ENCODE results near the gene ADH1B.

DNA sequence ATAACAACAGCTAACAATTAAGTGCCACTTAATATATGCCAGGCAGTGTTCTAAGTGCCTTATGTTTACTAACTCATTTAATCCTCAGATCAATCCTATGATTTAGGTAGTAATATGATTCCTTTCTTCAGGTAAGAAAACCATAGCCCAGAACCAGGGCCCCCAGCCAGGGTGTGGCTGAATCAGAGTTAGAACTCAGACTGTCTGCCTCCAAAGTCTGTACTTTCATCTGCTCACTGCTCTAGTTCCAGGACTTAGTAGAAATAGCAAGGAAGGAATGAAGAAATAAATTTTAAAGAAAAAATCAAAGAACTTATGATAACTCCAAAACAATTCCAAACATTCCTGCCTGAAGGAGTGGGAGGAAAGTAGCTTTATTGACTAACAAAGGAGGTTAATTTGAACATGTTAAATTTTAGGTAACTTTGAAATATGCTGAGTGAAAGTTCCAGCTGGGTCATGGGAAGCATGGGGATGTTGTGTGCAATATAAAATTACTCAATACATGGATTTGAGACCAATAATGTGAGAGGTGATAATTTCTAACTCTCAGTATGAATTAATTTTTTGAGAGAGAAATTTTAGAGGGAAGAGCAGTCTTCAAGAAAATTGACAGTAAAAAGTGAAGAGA, 40.2 kb upstream of the ADH1B start:
- TF ChIP-seq, protein P1, sequence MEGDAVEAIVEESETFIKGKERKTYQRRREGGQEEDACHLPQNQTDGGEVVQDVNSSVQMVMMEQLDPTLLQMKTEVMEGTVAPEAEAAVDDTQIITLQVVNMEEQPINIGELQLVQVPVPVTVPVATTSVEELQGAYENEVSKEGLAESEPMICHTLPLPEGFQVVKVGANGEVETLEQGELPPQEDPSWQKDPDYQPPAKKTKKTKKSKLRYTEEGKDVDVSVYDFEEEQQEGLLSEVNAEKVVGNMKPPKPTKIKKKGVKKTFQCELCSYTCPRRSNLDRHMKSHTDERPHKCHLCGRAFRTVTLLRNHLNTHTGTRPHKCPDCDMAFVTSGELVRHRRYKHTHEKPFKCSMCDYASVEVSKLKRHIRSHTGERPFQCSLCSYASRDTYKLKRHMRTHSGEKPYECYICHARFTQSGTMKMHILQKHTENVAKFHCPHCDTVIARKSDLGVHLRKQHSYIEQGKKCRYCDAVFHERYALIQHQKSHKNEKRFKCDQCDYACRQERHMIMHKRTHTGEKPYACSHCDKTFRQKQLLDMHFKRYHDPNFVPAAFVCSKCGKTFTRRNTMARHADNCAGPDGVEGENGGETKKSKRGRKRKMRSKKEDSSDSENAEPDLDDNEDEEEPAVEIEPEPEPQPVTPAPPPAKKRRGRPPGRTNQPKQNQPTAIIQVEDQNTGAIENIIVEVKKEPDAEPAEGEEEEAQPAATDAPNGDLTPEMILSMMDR (IDR thresholded peaks at IDR 0.05) = no peak
- TF ChIP-seq TCF7L2 (IDR thresholded peaks at IDR 0.05; ENCODE audit: low read depth, low read length) (no peak), SIN3A (IDR thresholded peaks at IDR 0.05; ENCODE audit: borderline replicate concordance, insufficient read depth, low read depth, low read length) (no peak), POLR2AphosphoS5 (IDR thresholded peaks at IDR 0.05; ENCODE audit: low read depth, low read length) (no peak)
- TF ChIP-seq, protein P2, sequence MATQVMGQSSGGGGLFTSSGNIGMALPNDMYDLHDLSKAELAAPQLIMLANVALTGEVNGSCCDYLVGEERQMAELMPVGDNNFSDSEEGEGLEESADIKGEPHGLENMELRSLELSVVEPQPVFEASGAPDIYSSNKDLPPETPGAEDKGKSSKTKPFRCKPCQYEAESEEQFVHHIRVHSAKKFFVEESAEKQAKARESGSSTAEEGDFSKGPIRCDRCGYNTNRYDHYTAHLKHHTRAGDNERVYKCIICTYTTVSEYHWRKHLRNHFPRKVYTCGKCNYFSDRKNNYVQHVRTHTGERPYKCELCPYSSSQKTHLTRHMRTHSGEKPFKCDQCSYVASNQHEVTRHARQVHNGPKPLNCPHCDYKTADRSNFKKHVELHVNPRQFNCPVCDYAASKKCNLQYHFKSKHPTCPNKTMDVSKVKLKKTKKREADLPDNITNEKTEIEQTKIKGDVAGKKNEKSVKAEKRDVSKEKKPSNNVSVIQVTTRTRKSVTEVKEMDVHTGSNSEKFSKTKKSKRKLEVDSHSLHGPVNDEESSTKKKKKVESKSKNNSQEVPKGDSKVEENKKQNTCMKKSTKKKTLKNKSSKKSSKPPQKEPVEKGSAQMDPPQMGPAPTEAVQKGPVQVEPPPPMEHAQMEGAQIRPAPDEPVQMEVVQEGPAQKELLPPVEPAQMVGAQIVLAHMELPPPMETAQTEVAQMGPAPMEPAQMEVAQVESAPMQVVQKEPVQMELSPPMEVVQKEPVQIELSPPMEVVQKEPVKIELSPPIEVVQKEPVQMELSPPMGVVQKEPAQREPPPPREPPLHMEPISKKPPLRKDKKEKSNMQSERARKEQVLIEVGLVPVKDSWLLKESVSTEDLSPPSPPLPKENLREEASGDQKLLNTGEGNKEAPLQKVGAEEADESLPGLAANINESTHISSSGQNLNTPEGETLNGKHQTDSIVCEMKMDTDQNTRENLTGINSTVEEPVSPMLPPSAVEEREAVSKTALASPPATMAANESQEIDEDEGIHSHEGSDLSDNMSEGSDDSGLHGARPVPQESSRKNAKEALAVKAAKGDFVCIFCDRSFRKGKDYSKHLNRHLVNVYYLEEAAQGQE (IDR thresholded peaks at IDR 0.05; ENCODE audit: insufficient read depth in 1 of 2, low read depth in 2 of 2, low read length in 1 of 2) = no peak

All from Panc1 (cell line).